ENCODE results near the gene CMIP.
"Not testable (repeated sequence)": the region's sequence is repeated elsewhere in the genome, so short reads cannot be mapped to it uniquely, and the experiment has no call there.

Gene CMIP

DNA sequence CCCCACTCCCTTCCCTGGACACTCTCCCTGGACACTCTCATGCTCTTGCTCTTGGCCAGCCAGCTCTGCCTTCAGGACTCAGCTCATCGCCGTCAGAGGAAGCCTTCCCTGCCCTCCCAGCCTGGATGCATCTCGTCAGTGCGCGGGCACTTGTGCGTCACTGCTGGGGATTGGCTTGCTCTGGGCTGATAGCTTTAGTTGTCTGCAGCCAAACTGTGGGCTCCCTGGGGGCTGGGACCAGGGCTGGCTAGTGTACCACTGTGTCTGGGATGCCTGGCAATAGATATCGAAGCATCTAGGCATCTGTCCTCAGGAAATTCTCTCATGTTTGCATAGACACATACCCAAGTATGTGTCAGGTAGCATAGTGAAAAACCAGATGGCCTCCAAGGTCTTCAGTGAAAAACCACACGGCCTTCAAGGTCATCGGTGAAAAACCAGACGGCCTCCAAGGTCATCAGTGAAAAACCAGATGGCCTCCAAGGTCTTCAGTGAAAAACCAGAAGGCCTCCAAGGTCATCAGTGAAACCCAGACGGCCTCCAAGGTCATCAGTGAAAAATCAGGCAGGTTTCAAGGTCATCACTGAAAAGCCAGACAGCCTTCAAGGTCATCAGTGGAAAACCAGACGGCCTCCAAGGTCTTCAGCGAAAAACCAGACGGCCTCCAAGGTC is 72.0 kb downstream of the CMIP start:
- no peak for DNase-seq (ENCODE audit: low read depth in 3 of 3)

- no peak for DNase-seq (ENCODE audit: low read depth in 3 of 3)
Measured at GRCh38 chr16:81517150-81517499, 72.5 kb downstream of the CMIP start.

- DNase-seq (ENCODE audit: low read depth in 3 of 3): no peak
Measured at GRCh38 chr16:81517629-81518438, 73.2 kb downstream of the CMIP start.

- no peak for DNase-seq (ENCODE audit: low read depth in 3 of 3)
Measured at GRCh38 chr16:81518439-81518757, 73.8 kb downstream of the CMIP start.

GRCh38 chr16:81519301-81520150 is 74.9 kb downstream of the CMIP start:
- no peak for DNase-seq (ENCODE audit: low read depth in 3 of 3)

DNA sequence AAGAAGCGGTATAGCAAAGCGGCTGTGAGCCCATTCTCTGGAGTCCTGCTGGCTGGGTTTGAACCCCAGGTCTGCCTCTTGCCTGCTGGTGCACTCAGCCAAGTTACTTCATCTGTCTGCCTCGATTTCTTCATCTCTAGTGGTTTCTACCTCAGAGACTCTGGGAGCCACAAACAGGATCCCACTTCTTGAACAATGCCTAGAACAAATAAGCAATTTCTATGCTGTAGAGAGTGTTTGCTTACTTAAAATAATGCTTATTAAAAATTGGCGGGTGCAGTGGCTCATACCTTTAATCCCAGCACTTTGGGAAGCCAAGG is 75.5 kb downstream of the CMIP start:
- no peak for DNase-seq (ENCODE audit: low read depth in 3 of 3)

- DNase-seq (ENCODE audit: low read depth in 3 of 3): no peak
Measured at GRCh38 chr16:81520560-81521135, 76.0 kb downstream of the CMIP start.

DNA sequence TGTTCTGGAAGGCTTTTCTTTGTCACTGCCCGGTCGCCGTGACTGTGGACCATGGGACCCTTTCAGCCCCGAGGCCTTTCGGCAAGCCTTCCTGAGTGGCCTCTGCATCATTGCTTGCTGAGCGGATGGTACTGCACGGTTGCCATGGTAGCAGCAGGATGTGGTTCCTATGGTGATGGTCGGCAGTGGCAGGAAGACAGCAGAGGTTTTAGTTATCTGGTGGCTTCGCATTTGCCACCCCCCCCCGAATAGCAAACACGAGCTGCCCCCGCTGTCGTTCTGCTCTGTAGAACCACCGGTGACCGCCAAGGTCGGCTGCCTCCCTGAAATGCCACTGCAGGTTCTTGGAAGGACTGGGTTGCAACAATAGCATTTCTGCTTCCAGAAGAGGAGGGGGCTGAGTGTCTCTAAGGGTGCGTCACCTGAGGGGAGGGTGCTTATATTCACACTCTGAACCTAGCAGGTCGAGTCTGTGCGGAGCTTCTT is 76.6 kb downstream of the CMIP start:
- peak in 2 of 3 experiments; percentile 22 to 32 for DNase-seq (ENCODE audit: low read depth in 3 of 3)

GRCh38 chr16:81522108-81522701 is 77.6 kb downstream of the CMIP start:
- DNase-seq (ENCODE audit: low read depth in 3 of 3): no peak

DNA sequence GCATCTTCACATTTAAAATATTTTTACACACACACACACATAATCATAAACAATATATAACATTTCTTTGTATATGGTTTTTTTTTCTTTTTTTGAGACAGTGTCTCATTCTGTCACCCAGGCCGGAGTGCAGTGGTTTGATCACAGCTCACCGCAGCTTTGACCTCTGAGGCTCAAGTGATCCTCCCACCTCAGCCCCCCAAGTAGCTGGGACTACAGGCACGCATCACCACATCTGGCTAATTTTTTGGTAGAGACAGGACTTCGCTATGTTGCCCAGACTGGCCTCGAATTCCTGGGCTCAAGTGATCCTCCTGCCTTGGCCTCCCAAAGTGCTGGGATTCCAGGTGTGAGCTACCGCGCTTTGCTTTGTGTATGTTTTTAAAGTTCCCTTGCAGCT is 78.2 kb downstream of the CMIP start:
- not testable (repeated sequence) for DNase-seq (ENCODE audit: low read depth in 3 of 3)

GRCh38 chr16:81523387-81524115 is 78.9 kb downstream of the CMIP start:
- no peak for DNase-seq (ENCODE audit: low read depth in 3 of 3)

- DNase-seq (ENCODE audit: low read depth in 3 of 3): no peak
Measured at GRCh38 chr16:81524382-81524781, 79.8 kb downstream of the CMIP start.

GRCh38 chr16:81524885-81525284 is 80.3 kb downstream of the CMIP start:
- not testable (repeated sequence) for DNase-seq (ENCODE audit: low read depth in 3 of 3)

DNA sequence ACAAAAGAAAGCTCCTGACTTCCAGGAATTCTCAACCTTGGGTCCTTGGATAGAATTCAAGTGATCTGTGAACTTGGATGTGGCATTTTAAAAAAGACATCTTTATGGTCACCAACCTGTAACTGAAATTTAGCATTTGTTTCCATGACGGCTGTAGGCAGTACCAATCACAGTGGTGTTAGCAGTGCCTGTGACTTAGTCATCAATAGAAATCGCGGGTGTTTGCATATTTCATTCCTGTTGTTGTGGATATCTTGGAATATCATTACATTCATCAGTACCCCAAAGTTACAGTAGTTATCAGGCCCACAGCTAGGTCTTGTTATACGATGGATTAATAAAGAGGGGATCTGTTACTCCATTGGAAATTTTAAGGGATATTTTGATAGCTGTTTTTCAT is 81.6 kb downstream of the CMIP start:
- no peak for DNase-seq (ENCODE audit: low read depth in 3 of 3)

- no peak for DNase-seq (ENCODE audit: low read depth in 3 of 3)
Measured at GRCh38 chr16:81526935-81527334, 82.3 kb downstream of the CMIP start.

DNA sequence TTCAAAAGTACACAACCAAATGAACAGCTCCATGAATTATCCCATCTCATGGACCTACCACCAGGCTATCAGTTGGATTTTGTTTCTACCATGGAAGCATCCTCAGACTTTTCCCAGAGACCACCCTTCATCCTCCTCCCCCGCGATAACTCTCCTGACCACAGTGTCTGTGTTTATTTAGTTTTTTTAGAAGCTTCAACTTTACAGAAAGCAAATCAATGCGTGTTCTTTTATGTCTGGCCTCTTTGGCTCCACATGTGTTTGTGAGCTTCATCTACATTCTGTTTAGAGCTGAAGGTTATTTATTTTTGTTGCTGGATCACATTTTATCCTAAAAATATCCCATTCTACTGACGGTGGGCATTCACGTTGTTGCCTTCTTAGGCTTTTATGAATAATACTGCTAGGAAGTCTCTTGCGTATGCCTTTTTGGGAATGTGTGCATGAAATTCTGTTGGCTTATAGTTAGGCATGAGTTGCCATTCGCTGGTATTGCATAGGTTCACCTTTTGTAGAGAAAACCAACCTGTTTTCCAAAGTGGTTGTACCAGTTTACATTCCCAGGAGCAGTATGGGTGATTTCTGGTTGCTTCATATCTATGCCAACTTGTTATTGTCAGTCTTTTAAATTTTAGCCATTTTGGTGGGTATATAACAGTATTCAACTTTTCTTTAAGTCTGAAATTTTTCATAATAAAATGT is 83.0 kb downstream of the CMIP start:
- DNase-seq (ENCODE audit: low read depth in 3 of 3): no peak

DNA sequence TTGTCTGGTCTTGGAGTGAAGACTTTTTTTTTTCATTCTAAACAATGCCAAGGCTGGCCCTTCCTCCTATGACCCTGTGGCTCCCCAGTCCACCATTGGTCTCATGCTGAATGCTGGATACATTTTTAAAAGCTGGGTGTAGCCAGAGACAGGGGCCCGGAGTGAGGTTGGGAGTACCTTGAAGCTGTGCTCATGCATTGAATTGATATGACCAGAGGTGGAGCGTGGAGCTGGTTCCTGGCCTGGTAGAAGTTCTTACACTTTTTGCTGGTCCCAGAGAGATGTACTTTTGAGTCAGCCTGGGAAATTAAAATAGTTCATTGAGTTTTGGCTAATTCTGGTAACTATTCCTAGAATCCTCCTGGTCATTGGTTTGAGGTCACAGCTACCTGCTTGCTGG is 83.6 kb downstream of the CMIP start:
- DNase-seq (ENCODE audit: low read depth in 3 of 3): no peak

DNA sequence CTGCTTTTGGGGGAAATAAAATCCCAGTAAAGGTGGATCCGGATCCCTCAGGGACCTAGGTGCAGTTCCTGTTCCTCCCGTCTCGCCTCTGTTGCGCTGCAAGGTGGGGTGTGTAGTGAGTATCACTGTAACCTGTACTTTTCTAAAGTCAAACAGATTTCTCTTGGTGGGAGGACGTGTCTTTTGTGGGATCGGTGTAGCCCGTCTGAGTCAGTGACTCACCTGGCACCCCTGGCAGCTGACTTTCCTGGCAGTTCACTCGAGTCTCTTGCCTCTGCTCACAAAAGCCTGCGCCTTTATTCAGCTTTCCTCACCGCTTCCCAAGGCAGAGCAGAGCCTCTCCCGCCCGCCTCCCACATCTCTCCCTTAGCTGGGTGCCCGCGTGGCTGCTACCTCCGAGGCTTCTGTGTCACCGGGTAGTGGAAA is 85.7 kb downstream of the CMIP start:
- no peak for DNase-seq (ENCODE audit: low read depth in 3 of 3)

GRCh38 chr16:81530814-81531213 is 86.2 kb downstream of the CMIP start:
- no peak for DNase-seq (ENCODE audit: low read depth in 3 of 3)

DNA sequence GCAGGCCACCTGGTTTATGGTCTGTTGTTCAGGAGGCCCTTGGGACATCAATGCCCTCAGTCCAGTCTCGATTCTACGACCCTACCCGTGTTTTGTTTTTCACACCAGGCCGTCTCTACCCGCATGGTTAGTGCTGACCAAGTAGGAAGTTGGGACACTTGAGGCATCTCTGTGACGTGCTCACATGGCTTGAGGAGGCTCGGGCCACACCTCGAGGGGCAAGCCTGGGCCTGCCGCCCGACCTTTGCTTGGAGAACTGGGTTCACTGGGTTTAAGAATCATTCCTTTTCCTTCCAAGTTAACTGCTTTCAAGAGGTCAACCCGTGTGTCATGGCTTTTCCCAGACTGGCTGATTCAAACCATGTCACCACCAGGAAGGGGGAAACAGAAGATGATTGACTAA is 86.8 kb downstream of the CMIP start:
- DNase-seq (ENCODE audit: low read depth in 3 of 3): no peak

Measured in stimulated activated CD4-positive, alpha-beta T cell treated with anti-CD3 and anti-CD28 coated beads, TNF-alpha, amount 100 ng/mL, for 4 hours (primary cell).